Measurements from ENCODE around the gene TGFBR3.

The TGFBR3 gene

GRCh38 chr1:91776068-91776794, 109.7 kb downstream of the TGFBR3 start:
- no peak for DNase-seq

DNA sequence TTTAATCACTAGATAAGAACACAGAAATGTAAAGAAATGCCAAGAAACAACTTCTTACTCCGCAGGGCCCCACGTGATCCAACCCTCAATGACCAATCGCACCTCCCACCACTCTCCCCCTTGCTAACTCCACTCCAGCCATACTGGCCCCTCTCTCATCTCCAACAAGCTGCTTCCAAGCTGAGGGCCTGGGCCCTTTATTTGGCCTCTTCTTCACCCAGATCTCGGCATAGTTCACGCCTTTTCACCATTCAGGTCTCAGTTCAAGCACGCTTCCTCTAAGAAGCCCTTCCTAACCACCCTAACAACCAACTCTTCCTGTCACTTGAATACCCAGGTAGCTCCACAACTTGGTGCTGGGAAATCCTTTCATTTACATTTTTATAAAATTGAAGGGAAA, 110.7 kb downstream of the TGFBR3 start:
- DNase-seq = no peak

DNA sequence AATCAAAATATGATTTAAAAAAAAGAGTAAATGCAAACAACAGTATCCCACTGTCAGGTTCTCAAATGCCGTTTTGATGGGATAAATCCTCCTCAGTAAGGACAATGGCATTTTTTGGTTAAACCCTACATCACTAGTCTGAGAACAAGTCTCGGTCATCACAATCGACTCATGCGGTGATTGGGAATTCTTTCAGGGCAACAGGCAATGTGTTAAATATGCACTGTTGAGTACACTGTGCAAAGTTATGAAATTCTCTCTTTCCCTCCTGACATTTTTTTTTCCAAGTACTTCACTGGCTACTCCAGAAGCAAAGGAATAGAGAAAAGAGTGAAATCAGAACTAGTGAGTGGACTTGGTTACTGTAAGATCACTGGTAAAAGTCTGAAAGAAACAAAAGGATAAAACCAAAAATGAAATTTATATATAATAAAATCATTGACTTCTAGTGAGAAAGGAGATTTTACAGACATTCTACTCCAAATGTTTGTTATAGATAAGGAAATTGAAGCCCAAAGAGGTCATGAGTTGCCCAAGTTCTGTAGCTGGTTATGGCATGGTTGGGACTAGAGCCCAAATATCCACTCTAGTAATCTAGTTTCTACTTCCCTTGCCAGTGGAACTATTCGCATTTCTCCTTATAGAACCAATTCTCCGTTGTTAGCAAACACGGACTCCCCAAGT, 111.3 kb downstream of the TGFBR3 start:
- DNase-seq = no peak

GRCh38 chr1:91771717-91772116, 114.2 kb downstream of the TGFBR3 start:
- no peak for DNase-seq

DNA sequence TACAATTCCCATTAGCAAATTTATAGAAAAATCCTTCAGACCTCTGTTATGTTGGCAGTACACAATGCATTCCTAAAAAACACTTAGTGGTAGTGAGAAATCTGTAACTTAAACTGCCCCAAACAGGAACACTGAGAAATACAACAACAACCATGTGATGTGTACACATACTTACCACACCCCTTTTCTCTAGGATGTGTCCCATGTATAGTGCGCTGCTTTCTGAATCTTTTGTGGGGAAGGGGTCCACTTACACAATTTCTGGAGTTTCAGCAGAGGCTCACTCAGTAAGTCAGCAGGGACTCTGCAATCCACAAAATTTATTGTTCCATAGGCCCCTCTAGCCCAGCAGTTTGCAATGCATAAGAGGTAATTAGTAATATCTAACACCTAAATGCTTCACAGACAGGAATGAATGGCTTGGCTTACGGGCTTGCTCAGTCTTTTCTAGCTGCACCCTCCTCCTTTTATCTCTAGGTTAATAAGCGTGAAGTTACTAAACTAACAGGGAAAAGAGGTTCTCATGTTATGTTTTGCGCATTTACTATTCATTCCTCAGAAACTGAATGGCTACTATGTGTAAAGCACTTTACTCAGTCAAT, 115.2 kb downstream of the TGFBR3 start:
- no peak for DNase-seq

GRCh38 chr1:91769742-91770141, 116.2 kb downstream of the TGFBR3 start:
- no peak for DNase-seq

- no peak for DNase-seq
Measured at GRCh38 chr1:91768786-91769725, 116.9 kb downstream of the TGFBR3 start.

DNA sequence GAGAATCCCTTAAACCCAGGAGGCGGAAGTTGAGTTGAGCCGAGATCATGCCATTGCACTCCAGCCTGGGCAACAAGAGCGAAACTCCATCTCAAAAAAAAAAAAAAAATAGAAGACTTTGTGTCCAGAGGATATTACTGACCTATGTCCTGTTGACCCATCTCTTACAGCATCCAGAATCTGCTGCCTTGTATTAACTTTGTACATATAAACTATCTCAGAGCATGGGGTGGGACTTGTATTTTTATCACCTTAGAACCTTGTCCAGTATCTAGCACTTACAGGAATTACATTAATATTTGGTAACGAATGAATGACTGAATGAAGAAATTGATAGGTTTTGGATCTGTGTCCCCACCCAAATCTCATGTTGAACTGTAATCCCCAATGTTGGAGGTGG, 117.8 kb downstream of the TGFBR3 start:
- no peak for DNase-seq

DNA sequence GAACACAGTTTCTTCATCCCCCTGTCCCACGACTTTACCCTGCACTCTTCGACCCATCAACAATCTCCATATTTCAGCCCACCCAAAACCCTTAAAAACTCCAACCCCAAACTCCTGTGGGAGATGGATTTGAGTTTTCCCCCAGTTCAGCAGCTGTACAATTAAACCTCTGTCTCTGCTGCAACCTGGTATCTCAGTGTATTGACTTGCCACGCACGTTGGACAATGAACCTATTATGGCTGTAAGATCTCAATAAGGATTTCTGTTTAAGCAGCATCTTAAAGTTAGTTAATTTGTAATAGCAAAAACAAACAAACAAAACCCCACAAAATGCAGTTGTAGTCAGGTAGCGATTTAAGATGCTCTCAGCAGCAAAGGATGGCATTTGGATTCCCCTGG, 119.1 kb downstream of the TGFBR3 start:
- no peak for DNase-seq

GRCh38 chr1:91765880-91766443, 120.0 kb downstream of the TGFBR3 start:
- DNase-seq = no peak

DNA sequence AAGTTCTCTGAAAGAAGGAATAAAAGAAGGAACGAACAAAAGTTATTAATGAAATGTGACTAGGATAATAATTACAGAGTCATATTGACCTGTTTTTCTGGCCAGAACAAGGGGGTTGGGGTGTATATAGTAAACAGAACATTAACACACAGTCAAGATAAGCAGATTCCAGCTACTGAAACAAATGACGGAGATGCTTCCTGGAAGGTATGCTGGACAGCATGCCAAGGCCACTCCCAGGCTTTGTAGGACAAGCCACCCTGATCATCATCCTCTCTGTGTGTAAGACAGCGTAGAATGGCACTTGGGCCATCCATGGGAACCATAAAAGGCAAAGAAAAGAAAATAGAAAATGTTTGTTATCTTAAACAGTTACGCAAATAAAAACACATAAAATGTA, 120.7 kb downstream of the TGFBR3 start:
- no peak for DNase-seq

DNA sequence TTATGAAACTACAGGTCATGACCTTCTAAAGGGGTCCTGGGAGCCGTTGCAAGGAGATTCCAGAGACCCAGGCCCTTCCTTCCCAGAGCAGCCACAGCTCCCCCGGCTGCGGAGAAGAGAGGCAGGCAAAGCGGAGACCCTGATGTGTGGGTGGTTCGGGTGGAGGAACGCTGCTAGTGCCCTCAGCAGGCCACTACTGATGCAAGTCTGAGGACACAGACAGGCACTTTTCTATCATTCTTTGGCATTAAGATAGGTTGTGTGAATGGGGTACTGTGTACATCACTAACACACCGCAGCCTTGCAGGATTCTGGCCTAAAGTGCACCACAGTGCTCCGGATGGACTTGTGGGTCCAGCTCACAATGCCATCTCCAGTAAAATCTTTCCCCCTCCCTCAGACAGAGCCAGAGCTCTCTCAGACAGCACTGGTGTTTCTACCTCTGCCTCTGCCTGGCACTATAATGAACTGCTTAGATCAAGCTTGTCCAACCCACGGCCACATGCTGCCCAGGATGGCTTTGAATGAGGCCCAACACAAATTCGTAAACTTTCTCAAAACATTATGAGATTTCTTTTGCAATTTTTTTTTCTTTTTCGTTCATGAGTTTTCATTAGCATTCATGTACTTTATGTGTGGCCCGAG, 121.4 kb downstream of the TGFBR3 start:
- no peak for DNase-seq

DNA sequence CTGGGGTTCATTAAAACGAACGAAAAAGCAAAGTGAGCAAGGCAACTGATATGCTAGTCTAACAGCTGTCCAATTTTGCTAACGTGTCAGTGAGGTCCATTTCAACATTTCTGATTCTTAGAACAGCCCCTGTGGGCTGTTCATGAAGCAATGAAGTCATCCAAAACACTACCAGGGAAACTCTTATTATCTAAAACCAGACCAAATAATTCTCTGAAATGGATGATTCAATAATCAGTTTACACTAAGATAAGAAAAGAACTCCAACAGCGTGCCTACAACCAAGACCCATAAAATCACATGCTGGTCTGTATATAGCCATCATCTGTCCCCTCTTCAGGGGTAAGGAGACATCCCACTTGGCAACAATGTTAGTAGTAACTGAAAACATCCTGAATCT, 122.7 kb downstream of the TGFBR3 start:
- no peak for DNase-seq

DNA sequence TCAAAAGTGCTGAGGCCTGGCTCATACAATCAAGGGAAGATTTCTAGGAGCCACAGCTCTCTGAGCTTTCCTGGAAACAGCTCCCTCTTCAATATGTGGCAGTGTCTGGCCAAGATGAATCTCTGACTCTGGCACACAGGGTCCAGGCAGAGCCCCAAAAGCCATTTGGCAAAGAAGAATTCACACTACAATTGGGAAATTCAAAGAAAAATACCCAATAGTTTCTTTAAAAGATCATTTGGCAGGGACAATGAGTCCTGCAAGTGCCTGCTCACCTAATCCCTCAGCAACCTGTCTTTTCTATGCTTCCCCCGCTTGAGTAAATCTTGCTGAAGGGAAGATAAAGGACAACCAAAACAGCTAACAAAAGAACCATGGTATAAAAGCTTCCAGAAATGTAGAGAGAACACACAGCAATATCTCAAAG, 124.6 kb downstream of the TGFBR3 start:
- no peak for DNase-seq

DNA sequence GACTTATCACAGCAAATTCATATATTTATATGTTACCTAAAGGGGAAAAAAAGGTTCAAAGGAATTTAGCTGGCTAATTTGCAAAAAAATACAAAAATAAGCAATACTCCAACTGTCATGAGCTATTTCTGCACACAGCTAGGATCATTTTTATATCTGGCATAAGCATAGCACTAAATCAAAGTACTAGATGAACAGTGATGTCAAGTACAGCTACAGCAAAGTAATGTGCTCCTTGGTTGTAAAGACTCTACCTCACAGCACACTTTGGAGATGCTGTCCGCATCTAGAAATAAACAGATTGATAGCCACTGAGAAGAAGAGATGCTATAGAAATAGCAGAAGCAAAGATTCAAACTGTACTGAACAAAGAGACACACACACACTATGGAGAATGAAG, 125.4 kb downstream of the TGFBR3 start:
- no peak for DNase-seq

GRCh38 chr1:91759076-91759475, 126.9 kb downstream of the TGFBR3 start:
- DNase-seq = no peak

DNA sequence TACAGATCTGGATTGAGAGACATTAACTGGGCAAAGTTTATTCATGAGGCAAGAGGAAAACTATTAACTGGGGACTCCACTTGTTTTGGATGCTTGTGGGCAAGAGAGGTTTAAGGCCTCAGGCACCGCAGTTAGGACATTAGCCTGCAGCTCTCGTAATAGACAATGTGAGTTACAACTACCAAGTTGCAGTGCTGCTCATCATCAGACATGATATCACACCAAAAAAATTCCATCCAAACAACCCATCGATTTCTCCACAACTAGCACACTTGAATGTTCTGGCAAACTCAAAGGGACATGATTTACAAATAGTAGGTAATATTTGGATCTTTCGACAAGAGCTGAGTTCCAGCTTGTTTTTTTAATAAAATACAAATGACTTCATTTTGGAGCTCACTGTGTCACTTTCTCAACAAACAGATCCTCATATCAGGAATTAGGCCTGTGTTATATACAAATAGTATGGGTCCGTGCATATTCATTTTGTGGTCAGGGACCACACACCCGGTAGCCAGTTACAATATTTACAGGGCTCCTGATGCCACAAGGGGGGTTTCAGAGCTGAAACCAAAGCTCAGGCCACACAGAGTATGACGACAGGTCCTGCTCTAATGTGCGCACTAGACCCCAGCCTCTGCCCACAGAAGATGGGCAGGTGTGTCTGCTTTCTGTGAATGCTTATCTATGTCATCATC, 128.0 kb downstream of the TGFBR3 start:
- DNase-seq = no peak

DNA sequence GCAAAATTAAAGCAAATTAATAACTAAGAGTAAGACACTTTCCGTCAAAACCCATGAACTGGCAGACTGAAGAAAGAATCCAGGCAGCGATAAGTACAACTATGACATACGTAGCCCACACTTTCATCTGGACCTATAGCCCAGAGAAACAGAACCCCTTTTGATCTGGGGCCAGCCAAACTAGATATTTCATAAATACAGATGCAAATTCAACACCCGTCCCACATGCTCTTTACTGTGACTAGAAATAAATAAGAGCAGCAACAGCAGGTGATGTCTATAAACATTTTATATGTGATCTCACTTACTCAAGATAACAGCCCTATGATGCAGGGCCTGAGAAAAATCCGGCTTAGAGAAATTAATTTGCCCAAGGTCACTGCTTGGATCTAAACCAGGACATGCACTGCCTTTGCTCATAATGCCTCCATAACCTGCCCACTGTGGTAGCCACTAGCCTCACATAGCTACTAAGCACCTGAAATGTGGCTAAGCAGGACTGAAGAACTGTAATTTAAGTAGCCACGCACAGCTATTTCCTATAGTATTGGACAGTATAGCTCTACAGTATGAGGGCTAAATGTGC, 130.2 kb downstream of the TGFBR3 start:
- no peak for DNase-seq

GRCh38 chr1:91754816-91755580, 131.0 kb downstream of the TGFBR3 start:
- no peak for DNase-seq

DNA sequence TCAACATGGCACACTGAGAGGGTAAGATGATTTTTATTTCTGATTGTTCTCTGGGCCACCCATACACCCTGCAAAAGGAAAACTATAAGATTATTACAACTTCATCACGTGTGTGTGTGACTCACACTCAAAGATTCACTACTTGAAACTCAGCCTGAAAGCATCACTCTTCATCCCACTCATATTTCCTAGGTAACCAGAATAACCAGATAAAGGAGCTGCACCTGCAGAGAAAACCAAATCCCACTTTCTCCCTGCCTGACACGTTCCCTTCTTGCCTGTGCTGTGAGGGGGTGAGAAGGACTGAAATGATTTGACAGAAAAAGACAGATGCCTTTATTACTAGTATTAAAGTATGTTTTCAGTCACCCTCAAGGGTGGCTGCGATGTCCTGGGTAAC, 131.6 kb downstream of the TGFBR3 start:
- peak; percentile 14 for DNase-seq
